ENCODE measurements around the gene C9orf43.

The C9orf43 gene

GRCh38 chr9:113467183-113467582 lies 56.6 kb downstream of the C9orf43 start:
- no peak for DNase-seq (ENCODE audit: low read depth in 2 of 2)

- DNase-seq (ENCODE audit: low read depth in 2 of 2), result no peak
Observed at GRCh38 chr9:113468716-113469448, 58.3 kb downstream of the C9orf43 start.

GRCh38 chr9:113471143-113471542 lies 60.6 kb downstream of the C9orf43 start:
- DNase-seq (ENCODE audit: low read depth in 2 of 2), result no peak

DNA sequence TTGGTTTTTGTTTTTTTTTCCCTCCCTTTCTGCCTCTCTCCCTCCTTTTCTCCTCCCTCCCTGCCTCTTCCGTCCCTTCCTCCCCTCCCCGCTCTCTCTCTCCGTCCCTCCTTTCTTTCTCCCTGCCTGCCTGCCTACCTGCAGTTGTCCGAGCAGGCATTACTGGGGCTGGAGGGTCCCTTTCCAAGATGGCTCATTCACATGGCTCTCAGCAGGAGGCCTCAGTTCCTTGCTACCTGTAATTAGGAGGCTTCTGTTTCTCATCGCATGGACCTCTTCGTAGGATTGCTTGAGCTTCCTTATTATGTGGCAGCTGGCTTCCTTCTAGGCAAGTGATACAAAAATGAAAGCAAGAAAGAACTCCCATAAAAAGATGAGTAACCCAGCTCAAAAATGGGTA lies 61.0 kb downstream of the C9orf43 start:
- no peak for DNase-seq (ENCODE audit: low read depth in 2 of 2)

DNA sequence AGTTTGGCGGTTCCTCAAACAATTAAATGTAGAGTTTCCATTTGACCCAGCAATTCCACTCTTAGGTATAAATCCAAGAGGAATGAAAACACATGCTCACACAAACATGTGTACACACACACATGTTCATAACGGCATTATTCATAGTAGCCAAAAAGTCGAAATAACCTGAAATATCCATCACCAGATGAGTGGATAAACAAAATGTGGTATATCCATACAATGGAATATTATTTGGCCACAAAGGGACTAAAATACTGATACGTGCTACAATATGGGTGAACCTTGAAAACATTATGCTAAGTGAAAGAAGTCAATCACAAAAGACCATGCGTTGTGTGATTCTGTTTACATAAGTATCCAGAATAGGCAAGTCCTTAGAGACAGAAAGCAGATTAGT lies 61.7 kb downstream of the C9orf43 start:
- no peak for DNase-seq (ENCODE audit: low read depth in 2 of 2)

DNA sequence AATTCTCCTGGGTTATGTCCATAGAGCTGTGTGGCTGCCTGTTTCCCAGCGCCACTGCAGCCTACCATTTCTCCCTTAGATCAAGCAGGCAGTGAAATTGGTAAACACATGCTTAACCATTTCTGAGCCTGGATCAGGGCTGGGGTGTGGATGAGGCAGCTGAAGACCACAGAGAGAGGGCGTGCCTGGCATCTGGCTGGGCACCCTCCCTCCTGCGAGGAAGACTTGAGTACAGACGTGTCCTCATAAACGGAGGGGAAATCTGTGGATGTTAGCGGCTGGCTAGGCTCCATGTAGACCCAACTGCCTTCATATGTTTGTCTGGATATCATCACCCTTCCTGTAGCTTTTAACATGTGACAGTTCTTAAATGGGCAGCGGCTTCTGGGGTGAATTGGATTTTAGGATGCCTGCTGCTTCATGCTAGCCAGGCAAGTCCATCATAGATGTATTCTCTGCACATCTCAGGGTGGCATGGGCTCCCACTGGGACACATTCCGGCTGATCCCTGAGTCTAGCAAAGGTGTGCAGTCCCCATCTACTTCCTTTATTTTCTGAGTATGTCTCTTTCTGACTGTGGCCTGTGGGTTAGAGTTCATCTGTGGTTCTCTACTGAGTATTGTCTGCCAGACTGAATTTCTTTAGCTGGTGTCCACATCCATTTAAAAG lies 63.9 kb downstream of the C9orf43 start:
- no peak for DNase-seq (ENCODE audit: low read depth in 2 of 2)

DNA sequence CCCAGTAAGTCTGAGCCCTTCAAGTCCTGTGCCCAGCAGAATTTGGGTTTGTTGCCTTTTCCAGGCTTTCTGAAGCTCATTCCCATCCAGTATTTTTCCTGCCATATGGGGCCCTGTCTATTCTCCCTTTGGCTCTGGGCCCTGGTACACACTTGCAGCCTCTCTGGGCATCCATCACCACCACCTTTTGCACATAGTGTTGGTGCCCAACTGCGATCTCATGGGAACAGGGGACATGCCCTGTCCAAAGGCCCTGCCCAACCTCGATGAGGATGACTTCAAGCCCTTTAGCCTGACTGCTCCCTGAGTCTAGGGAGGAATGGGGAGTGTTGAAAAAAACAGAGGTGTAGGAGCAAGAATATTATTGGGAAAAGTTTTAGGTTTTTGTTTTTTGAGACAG lies 64.5 kb downstream of the C9orf43 start:
- DNase-seq (ENCODE audit: low read depth in 2 of 2), result no peak

DNA sequence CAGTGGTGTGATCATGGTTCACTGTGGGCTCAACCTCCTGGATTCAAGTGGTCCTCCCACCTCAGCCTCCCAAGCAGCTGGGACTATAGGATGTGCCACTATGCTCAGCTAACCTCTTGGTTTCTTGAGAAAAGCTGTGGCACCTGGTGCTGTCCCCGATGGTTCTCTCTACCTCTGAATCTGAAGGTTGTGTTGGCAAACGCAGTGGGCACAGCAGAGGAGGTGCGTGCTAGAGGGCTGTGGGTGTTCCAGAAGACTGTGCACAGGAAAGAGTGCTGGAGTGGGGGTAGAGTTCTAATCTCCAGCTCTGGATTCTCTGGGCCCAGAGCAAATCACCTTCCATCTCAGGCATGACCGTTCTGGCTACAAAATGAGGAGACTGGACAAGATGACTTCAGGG lies 65.4 kb downstream of the C9orf43 start:
- DNase-seq (ENCODE audit: low read depth in 2 of 2), result no peak

DNA sequence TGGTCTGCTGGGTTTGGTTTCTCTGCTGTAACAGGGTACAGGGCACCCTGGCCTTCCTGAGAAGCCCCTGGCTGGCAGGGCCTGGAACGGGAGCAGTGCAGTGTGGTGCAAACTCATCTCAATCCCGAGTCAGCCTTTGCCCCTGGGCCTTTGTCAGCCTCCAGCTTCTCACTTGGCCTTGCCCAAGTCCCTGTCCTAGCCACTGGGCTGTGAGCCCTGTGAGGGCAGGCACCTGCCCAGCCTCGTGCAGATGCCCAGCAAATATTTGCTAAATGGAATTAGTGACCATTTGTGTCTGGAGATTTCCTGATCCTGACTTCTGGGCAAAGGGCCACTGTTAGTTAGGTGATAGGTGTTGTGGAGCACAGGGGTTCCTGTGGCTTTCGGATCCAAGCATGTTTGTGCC lies 66.0 kb downstream of the C9orf43 start:
- no peak for DNase-seq (ENCODE audit: low read depth in 2 of 2)

DNA sequence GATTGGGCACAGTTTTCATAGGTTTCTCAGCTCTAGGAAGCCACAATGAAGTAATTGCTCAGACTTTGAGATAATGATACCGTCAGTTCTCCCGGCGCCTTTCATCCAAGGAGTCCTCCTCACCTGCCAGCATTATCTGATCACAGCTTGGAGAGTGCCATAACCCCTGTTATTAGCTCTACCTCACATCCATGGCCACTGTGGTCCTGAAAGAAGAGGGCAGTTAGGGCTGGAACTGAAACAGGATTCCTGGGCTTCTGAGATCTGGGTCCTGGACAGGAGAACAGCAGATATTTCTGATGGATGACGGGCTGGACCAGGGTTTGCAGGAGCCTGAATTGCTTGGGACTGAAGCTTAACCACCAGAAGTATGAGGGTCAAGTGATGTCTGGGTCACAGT lies 66.5 kb downstream of the C9orf43 start:
- DNase-seq (ENCODE audit: low read depth in 2 of 2), result no peak

DNA sequence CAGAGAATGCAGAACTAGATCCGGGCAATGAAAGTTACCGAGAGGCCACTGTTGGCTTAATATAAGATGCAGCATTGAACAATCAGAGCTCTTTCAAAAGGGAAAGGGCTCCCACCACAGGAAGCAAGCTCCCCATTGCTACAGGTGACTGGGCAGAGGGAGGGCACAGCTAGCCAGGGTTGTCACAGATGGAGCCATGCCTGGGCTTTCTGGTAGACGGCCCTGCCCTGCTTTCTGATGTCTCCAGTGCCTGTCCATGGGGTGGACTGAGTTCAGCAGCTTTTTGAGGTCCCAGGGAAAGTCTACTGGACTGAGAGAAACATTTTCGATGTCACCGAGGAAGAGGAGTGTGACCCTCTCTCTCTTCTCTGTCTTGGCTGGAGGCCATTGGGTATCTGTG lies 67.1 kb downstream of the C9orf43 start:
- DNase-seq (ENCODE audit: low read depth in 2 of 2), result no peak

DNA sequence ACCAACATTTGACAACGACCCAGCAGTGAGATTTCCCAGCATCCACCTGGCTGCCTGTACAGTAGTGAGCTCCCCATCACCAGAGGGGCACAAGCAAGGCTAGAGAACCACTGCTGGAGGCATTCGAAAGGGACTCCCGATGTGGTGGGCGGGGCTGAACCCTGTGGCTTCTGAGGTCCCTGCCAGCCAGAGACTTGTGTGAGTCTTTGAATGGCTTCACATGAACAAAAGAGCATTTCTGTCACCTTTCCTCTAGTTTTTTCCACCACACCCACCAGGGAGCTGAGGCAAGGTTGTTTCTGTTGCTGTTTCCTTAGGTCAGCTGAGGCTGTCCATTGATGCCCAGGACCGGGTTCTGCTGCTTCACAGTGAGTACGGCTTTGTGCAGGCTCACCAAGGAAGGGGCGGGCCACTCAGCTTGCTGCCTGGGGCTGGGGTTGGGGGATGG lies 68.7 kb downstream of the C9orf43 start:
- DNase-seq (ENCODE audit: low read depth in 2 of 2), result peak in 1 of 2 donors; percentile 8
